Naive thymus-derived CD8-positive, alpha-beta T cell (primary cell): ENCODE results near the gene CRELD1. TPM values are rescaled to one million over a fixed set of nuclear protein-coding genes. Genes with fewer than 3 reads are reported as not detected.
"Not testable (repeated sequence)": the region's sequence is repeated elsewhere in the genome, so short reads cannot be mapped to it uniquely, and the experiment has no call there.

Experiments
- ATAC-seq, 2 donors: fragments of 150-1000 bp; cut with Tn5 transposase in 1 of 2; sonication (Bioruptor Pico), chemical (Tn5 transposase) in 1 of 2; 1 replicate in 1 of 2; 2 replicates in 1 of 2; pipeline ENCODE4 v1.10.0; 2021; ENCODE audit warnings: mild to moderate bottlenecking in 2 of 2, moderate library complexity in 2 of 2
- POLR2A ChIA-PET: fragments of 350-600 bp; sonication (Branson Sonifier 250); formaldehyde crosslinking; loops from one replicate; lab custom pipeline; 2021; ENCODE audit warnings: antibody characterized with exemption; lab: Charles Lee
- DNase-seq, 10 donors: peaks; one replicate each; pipeline versions ENCODE4 v3.0.0 to v3.0.0-alpha.2; 2020 to 2022
- H3K27ac Mint-ChIP-seq, 10 donors: one replicate each; pipeline ENCODE4 v1.8.0; 2020 to 2022; ENCODE audit warnings: mild to moderate bottlenecking in 10 of 10, mixed read lengths in 10 of 10, moderate library complexity in 4 of 10, inconsistent platforms in 1 of 10
- H3K27me3 Mint-ChIP-seq, 5 donors: one replicate each; pipeline ENCODE4 v1.8.0; 2021 to 2022; ENCODE audit warnings: mixed read lengths in 5 of 5
- H3K36me3 Mint-ChIP-seq, 3 donors: one replicate each; pipeline ENCODE4 v1.8.0; 2020 to 2022; ENCODE audit warnings: mixed read lengths in 3 of 3, mild to moderate bottlenecking in 2 of 3, inconsistent platforms in 1 of 3
- H3K4me1 Mint-ChIP-seq, 4 donors: one replicate each; pipeline ENCODE4 v1.8.0; 2021 to 2022; ENCODE audit warnings: mixed read lengths in 4 of 4
- H3K4me3 Mint-ChIP-seq, 10 donors: one replicate each; pipeline ENCODE4 v1.8.0; 2020 to 2022; ENCODE audit warnings: mild to moderate bottlenecking in 10 of 10, mixed read lengths in 10 of 10, moderate library complexity in 6 of 10, inconsistent platforms in 1 of 10
- H3K9me3 Mint-ChIP-seq, 9 donors: one replicate each; pipeline ENCODE4 v1.8.0; 2020 to 2022; ENCODE audit warnings: mixed read lengths in 9 of 9, mild to moderate bottlenecking in 3 of 9, inconsistent platforms in 1 of 9, moderate library complexity in 1 of 9
- polyA plus RNA-seq, 3 donors: library from polyadenylated mRNA; unstranded; fragments of 300-500 nt; fragmentation: Illumina TruSeq; gene quantifications; one replicate each; pipeline ENCODE4 v1.2.3, GENCODE V29; 2021
- total RNA-seq, 8 experiments: library from RNA in 2 of 8; stranded (reverse) in 2 of 8; gene quantifications; one replicate each; pipeline ENCODE4 v1.2.3 and lab custom pipeline; 2021 to 2026

The CRELD1 gene
- total RNA-seq (10 to 100 TPM; 53.4 to 58.3 TPM), polyA plus RNA-seq (10 to 100 TPM; 25.5 to 33.3 (median 29.2) TPM), total RNA-seq (lab: John Stamatoyannopoulos, UW) (7.7 to 18.7 (median 13.3) reads per million in 6 experiments)

- Mint-ChIP-seq H3K36me3 (peaks cover 0 to 28% (median 2%) of the 10 kb centered on the region in 3 donors), H3K27me3 (no peaks in the 10 kb centered on the region), H3K4me3 (peak within 1 kb of the TSS; percentile 94 to 99 (median 98)), H3K9me3 (no peaks in the 10 kb centered on the region), H3K27ac (peak within 1 kb of the TSS; percentile 96 to 100 (median 99)), H3K4me1 (peaks cover 24 to 53% (median 45%) of the 10 kb centered on the region in 4 donors)
- ATAC-seq (peak; percentile 83), DNase-seq (peak; percentile 95 to 98 (median 98))
- POLR2A ChIA-PET: interaction anchor here (0.6 to 5.6 kb wide), 31 partner anchors 10 to 665 kb away, joined by 3 to 73 read pairs (median 9); partner anchors contain the start of genes ARPC4, BRPF1, EMC3 and FANCD2
Measured at GRCh38 chr3:9933561-9934234, at the start of gene CRELD1. TSS of gene CRELD1 (plus strand) at chr3:9933834. CDS start at chr3:9934439, 605 bp downstream.

- no peak overlapping the region for H3K4me3 Mint-ChIP-seq
- H3K27ac Mint-ChIP-seq: peak overlapping the region in 1 of 10 donors; percentile 39
- H3K36me3 Mint-ChIP-seq: no peaks in the 10 kb centered on the region
- POLR2A ChIA-PET: interaction anchor here (0.6 to 1.2 kb wide), 2 partner anchors 9 to 28 kb away, joined by 3 read pairs; no protein-coding TSS in a partner anchor
- no peaks in the 10 kb centered on the region for H3K9me3 Mint-ChIP-seq
- DNase-seq (no peak), ATAC-seq (no peak)
- peaks cover 0 to under 1% (median 0%) of the 10 kb centered on the region in 4 donors for H3K4me1 Mint-ChIP-seq
- H3K27me3 Mint-ChIP-seq: peaks cover 0 to 2% (median 0%) of the 10 kb centered on the region in 5 donors
Measured at GRCh38 chr3:9884555-9885165, 49.0 kb upstream of the CRELD1 start.

GRCh38 chr3:9886328-9886727, 47.3 kb upstream of the CRELD1 start:
- Mint-ChIP-seq H3K27me3 (no peaks in the 10 kb centered on the region), H3K36me3 (no peaks in the 10 kb centered on the region), H3K27ac (no peak overlapping the region), H3K9me3 (peaks cover 0 to 2% (median 0%) of the 10 kb centered on the region in 9 donors), H3K4me1 (peaks cover 4 to 9% (median 7%) of the 10 kb centered on the region in 4 donors), H3K4me3 (no peak overlapping the region)
- ATAC-seq (no peak), DNase-seq (no peak)
- POLR2A ChIA-PET: interaction anchor here (0.7 kb wide), 1 partner anchor 93 kb away, joined by 4 read pairs; no protein-coding TSS in a partner anchor

- DNase-seq (no peak), ATAC-seq (no peak)
- H3K4me3 Mint-ChIP-seq: no peak overlapping the region
- H3K27me3 Mint-ChIP-seq: no peaks in the 10 kb centered on the region
- POLR2A ChIA-PET: no interaction called here
- H3K9me3 Mint-ChIP-seq: peaks cover 0 to 2% (median 0%) of the 10 kb centered on the region in 9 donors
- H3K27ac Mint-ChIP-seq: no peak overlapping the region
- H3K4me1 Mint-ChIP-seq: peaks cover 6 to 16% (median 16%) of the 10 kb centered on the region in 4 donors
- peaks cover 0 to 4% (median 0%) of the 10 kb centered on the region in 3 donors for H3K36me3 Mint-ChIP-seq
Measured at GRCh38 chr3:9887480-9887879, 46.2 kb upstream of the CRELD1 start.

GRCh38 chr3:9888540-9888939, 45.1 kb upstream of the CRELD1 start:
- H3K27ac Mint-ChIP-seq: peak overlapping the region in 1 of 10 donors; percentile 35
- no peaks in the 10 kb centered on the region for H3K27me3 Mint-ChIP-seq
- H3K4me1 Mint-ChIP-seq: peaks cover 13 to 27% (median 25%) of the 10 kb centered on the region in 4 donors
- DNase-seq (no peak), ATAC-seq (no peak)
- POLR2A ChIA-PET: interaction anchor here (3.5 kb wide), 1 partner anchor 44 kb away, joined by 52 read pairs; the partner anchor contains the start of gene CRELD1
- peaks cover 0 to 15% (median 3%) of the 10 kb centered on the region in 3 donors for H3K36me3 Mint-ChIP-seq
- H3K9me3 Mint-ChIP-seq: peaks cover 0 to 2% (median 0%) of the 10 kb centered on the region in 9 donors
- H3K4me3 Mint-ChIP-seq: no peak overlapping the region

GRCh38 chr3:9889405-9889804, 44.2 kb upstream of the CRELD1 start:
- peaks cover 17 to 34% (median 33%) of the 10 kb centered on the region in 4 donors for H3K4me1 Mint-ChIP-seq
- peaks cover 5 to 23% (median 6%) of the 10 kb centered on the region in 3 donors for H3K36me3 Mint-ChIP-seq
- H3K9me3 Mint-ChIP-seq: peaks cover 0 to 2% (median 0%) of the 10 kb centered on the region in 9 donors
- POLR2A ChIA-PET: interaction anchor here (0.6 to 3.5 kb wide), 8 partner anchors 12 to 493 kb away, joined by 3 to 52 read pairs (median 7); partner anchors contain the start of genes CRELD1, IL17RE and TTLL3
- H3K27me3 Mint-ChIP-seq: no peaks in the 10 kb centered on the region
- DNase-seq (no peak), ATAC-seq (no peak)
- H3K4me3 Mint-ChIP-seq: peak overlapping the region in 5 of 10 donors; percentile 93 to 99 (median 97)
- peak overlapping the region in 9 of 10 donors; percentile 94 to 100 (median 100) for H3K27ac Mint-ChIP-seq

GRCh38 chr3:9890249-9891071, 43.2 kb upstream of the CRELD1 start, which contains the start of gene JAGN1:
TSS of gene JAGN1 (plus strand) at chr3:9890610. CDS start at chr3:9890723, 113 bp downstream.
- H3K4me3 Mint-ChIP-seq: peak within 1 kb of the TSS; percentile 93 to 99 (median 96)
- H3K27me3 Mint-ChIP-seq: no peaks in the 10 kb centered on the region
- peaks cover 0 to 2% (median 0%) of the 10 kb centered on the region in 9 donors for H3K9me3 Mint-ChIP-seq
- peak within 1 kb of the TSS; percentile 94 to 100 (median 100) for H3K27ac Mint-ChIP-seq
- POLR2A ChIA-PET: interaction anchor here (0.5 to 3.5 kb wide), 24 partner anchors 11 to 527 kb away, joined by 3 to 52 read pairs (median 4); partner anchors contain the start of genes ARPC4, BRPF1, CRELD1 and IL17RE
- peak; percentile 89 to 92 for ATAC-seq
- H3K36me3 Mint-ChIP-seq: peaks cover 5 to 30% (median 6%) of the 10 kb centered on the region in 3 donors
- peaks cover 20 to 42% (median 39%) of the 10 kb centered on the region in 4 donors for H3K4me1 Mint-ChIP-seq
- DNase-seq: peak; percentile 83 to 95 (median 90)

GRCh38 chr3:9891072-9891622, 42.5 kb upstream of the CRELD1 start:
- POLR2A ChIA-PET: interaction anchor here (0.5 to 3.5 kb wide), 17 partner anchors 10 to 528 kb away, joined by 3 to 52 read pairs (median 4); partner anchors contain the start of genes BRPF1, CRELD1, IL17RE and MTMR14
- no peaks in the 10 kb centered on the region for H3K27me3 Mint-ChIP-seq
- H3K4me1 Mint-ChIP-seq: peaks cover 23 to 49% (median 44%) of the 10 kb centered on the region in 4 donors
- peaks cover 5 to 30% (median 6%) of the 10 kb centered on the region in 3 donors for H3K36me3 Mint-ChIP-seq
- peak overlapping the region; percentile 93 to 99 (median 96) for H3K4me3 Mint-ChIP-seq
- ATAC-seq (peak in 1 of 2 donors; percentile 0), DNase-seq (no peak)
- peaks cover 0 to 2% (median 0%) of the 10 kb centered on the region in 9 donors for H3K9me3 Mint-ChIP-seq
- H3K27ac Mint-ChIP-seq: peak overlapping the region; percentile 94 to 100 (median 100)

GRCh38 chr3:9893739-9894138, 39.9 kb upstream of the CRELD1 start:
- Mint-ChIP-seq H3K36me3 (peaks cover 5 to 30% (median 6%) of the 10 kb centered on the region in 3 donors), H3K27ac (peak overlapping the region in 7 of 10 donors; percentile 26 to 81 (median 73)), H3K27me3 (no peaks in the 10 kb centered on the region), H3K4me1 (peaks cover 29 to 66% (median 60%) of the 10 kb centered on the region in 4 donors), H3K4me3 (peak overlapping the region in 3 of 10 donors; percentile 8 to 45 (median 18)), H3K9me3 (peaks cover 0 to 2% (median 0%) of the 10 kb centered on the region in 9 donors)
- POLR2A ChIA-PET: interaction anchor here (1.0 to 3.9 kb wide), 4 partner anchors 10 to 93 kb away, joined by 3 to 17 read pairs (median 6); partner anchors contain the start of genes CRELD1 and EMC3
- ATAC-seq (no peak), DNase-seq (no peak)

- not testable (repeated sequence) for DNase-seq, H3K9me3 Mint-ChIP-seq, ATAC-seq, H3K27me3 Mint-ChIP-seq, H3K4me3 Mint-ChIP-seq
- POLR2A ChIA-PET: interaction anchor here (3.9 kb wide), 1 partner anchor 38 kb away, joined by 17 read pairs; the partner anchor contains the start of gene CRELD1
- peaks cover 27 to 64% (median 58%) of the 10 kb centered on the region in 4 donors for H3K4me1 Mint-ChIP-seq
- peak overlapping the region in 7 of 10 donors; percentile 9 to 79 (median 61) for H3K27ac Mint-ChIP-seq
- peaks cover 5 to 30% (median 6%) of the 10 kb centered on the region in 3 donors for H3K36me3 Mint-ChIP-seq
Measured at GRCh38 chr3:9895715-9896114, 37.9 kb upstream of the CRELD1 start.
